Esophagus squamous epithelium (tissue), 4 donors: Measurements from ENCODE around the gene ANKRD40.

ENCODE experiments used
- POLR2A ChIP-seq, 4 donors: fragments of 450-650 bp; IDR thresholded peaks; one replicate each; pipeline ENCODE4 v1.6.1; 2017; ENCODE audit warnings: antibody characterized with exemption in 4 of 4, mild to moderate bottlenecking in 4 of 4, moderate library complexity in 3 of 4
- TF ChIP-seq, protein P1 (sequence below), 6 experiments: fragments of 450-650 bp in 4 of 6; fragments of 200-600 bp in 2 of 6; sonication (generic) in 2 of 6; IDR thresholded peaks; one replicate each; pipeline ENCODE4 v1.5.1; 2016 to 2019; ENCODE audit warnings: antibody characterized with exemption in 6 of 6, mild to moderate bottlenecking in 4 of 6, moderate library complexity in 4 of 6

DNA sequence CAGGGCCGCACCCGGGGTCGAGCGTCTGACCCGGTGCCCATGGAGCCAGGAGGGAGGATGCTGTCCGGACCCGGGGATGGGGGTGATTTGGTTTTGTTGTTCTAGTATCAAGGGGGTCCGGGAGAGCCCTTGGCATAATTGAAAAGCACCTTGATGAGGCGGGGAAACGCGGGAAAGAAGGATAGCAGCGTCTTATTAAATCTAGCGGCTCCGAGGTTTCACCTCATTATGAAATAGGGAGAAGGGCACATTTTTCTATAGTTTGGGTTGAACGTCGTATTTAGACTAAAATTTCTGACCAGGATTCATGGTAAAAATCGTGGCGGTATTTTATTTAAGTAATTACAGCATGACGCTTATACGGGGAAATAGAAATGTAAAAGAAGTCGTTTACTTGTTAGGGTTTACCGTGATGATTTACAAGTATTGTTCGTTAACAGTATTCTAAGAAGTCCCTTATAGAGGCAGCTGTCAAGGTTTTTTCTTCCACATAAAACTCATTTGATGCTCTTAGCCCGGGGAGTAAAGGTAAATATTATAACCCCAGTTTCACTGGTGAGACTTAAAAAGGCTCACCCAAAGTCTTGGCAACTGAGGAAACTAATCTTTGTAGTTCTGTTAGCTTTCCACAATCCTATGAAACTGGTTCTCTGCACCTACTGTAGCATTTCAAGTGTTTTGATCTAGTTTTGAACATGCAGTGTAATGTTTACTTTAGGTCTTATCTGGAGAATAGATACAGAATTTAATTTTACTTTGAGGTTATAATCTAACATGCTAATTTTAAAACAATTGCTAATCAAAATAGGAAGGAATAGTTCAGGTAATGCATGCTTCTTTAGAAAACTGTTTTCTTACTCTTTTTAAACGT is 12.4 kb upstream of the ANKRD40 start:
- TF ChIP-seq, protein P1, sequence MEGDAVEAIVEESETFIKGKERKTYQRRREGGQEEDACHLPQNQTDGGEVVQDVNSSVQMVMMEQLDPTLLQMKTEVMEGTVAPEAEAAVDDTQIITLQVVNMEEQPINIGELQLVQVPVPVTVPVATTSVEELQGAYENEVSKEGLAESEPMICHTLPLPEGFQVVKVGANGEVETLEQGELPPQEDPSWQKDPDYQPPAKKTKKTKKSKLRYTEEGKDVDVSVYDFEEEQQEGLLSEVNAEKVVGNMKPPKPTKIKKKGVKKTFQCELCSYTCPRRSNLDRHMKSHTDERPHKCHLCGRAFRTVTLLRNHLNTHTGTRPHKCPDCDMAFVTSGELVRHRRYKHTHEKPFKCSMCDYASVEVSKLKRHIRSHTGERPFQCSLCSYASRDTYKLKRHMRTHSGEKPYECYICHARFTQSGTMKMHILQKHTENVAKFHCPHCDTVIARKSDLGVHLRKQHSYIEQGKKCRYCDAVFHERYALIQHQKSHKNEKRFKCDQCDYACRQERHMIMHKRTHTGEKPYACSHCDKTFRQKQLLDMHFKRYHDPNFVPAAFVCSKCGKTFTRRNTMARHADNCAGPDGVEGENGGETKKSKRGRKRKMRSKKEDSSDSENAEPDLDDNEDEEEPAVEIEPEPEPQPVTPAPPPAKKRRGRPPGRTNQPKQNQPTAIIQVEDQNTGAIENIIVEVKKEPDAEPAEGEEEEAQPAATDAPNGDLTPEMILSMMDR (IDR thresholded peaks at IDR 0.05), result no peak
- no peak for TF ChIP-seq POLR2A (IDR thresholded peaks at IDR 0.05)
